Type B pancreatic cell (in vitro differentiated cells): Measurements from ENCODE around the gene HSD17B13. TPM values are rescaled to one million over a fixed set of nuclear protein-coding genes. Genes with fewer than 3 reads are reported as not detected.
"Not testable (repeated sequence)": the region's sequence is repeated elsewhere in the genome, so short reads cannot be mapped to it uniquely, and the experiment has no call there.

Source experiments
- DNase-seq: peaks from one replicate; pipeline ENCODE4 v3.0.0; 2021; ENCODE audit warnings: mixed read lengths; ENCODE audit not compliant: unreplicated experiment; ENCODE audit errors: extremely low spot score
- H3K27ac Mint-ChIP-seq: 2 replicates; pipeline ENCODE4 v1.8.0; 2021; ENCODE audit warnings: mild to moderate bottlenecking, mixed read lengths
- H3K27me3 Mint-ChIP-seq: 2 replicates; pipeline ENCODE4 v1.8.0; 2021; ENCODE audit warnings: mixed read lengths
- H3K36me3 Mint-ChIP-seq: 2 replicates; pipeline ENCODE4 v1.8.0; 2021; ENCODE audit warnings: mixed read lengths
- H3K4me1 Mint-ChIP-seq: one replicate; pipeline ENCODE4 v1.8.0; 2021; ENCODE audit warnings: mixed read lengths; ENCODE audit not compliant: unreplicated experiment
- H3K4me3 Mint-ChIP-seq: 2 replicates; pipeline ENCODE4 v1.8.0; 2021; ENCODE audit warnings: mild to moderate bottlenecking, mixed read lengths
- H3K9me3 Mint-ChIP-seq: 2 replicates; pipeline ENCODE4 v1.8.0; 2021; ENCODE audit warnings: mixed read lengths
- total RNA-seq: library from RNA; stranded (reverse); gene quantifications from 2 replicates; pipeline ENCODE4 v1.2.1, GENCODE V29; 2021; ENCODE audit warnings: low replicate concordance
- TF ChIP-seq, protein P1 (sequence below): fragments of 200-600 bp; sonication (generic); conservative IDR thresholded peaks from 2 replicates; pipeline ENCODE4 v1.5.0; 2021; ENCODE audit warnings: antibody characterized with exemption, mild to moderate bottlenecking

The HSD17B13 gene
- total RNA-seq, 1 donor from 2014 or later, result 0.17 TPM

DNA sequence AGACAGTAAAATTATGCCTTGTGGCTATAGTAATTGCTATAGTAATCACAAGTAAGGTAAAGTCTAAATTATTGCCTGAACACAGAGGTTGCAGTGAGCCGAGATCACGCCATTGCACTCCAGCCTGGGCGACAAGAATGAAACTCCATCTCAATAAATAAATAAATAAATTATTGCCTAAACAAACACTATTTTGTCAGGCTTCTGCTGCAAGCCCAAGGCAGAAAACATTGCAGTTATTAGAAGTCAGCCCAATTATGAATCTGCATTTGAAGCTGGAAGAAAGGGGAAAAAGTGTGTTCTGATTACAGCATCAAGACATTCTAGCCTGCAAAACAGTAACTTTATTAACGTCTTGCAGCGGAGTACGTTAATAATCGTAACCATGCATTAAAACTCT lies 17.1 kb downstream of the HSD17B13 start:
- no peak for DNase-seq
- Mint-ChIP-seq H3K4me3 (no peak overlapping the region), H3K9me3 (no peaks in the 10 kb centered on the region), H3K27me3 (no peaks in the 10 kb centered on the region), H3K36me3 (no peaks in the 10 kb centered on the region), H3K27ac (no peak overlapping the region), H3K4me1 (peaks cover 23% of the 10 kb centered on the region)
- TF ChIP-seq, protein P1, sequence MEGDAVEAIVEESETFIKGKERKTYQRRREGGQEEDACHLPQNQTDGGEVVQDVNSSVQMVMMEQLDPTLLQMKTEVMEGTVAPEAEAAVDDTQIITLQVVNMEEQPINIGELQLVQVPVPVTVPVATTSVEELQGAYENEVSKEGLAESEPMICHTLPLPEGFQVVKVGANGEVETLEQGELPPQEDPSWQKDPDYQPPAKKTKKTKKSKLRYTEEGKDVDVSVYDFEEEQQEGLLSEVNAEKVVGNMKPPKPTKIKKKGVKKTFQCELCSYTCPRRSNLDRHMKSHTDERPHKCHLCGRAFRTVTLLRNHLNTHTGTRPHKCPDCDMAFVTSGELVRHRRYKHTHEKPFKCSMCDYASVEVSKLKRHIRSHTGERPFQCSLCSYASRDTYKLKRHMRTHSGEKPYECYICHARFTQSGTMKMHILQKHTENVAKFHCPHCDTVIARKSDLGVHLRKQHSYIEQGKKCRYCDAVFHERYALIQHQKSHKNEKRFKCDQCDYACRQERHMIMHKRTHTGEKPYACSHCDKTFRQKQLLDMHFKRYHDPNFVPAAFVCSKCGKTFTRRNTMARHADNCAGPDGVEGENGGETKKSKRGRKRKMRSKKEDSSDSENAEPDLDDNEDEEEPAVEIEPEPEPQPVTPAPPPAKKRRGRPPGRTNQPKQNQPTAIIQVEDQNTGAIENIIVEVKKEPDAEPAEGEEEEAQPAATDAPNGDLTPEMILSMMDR, result no peak

DNA sequence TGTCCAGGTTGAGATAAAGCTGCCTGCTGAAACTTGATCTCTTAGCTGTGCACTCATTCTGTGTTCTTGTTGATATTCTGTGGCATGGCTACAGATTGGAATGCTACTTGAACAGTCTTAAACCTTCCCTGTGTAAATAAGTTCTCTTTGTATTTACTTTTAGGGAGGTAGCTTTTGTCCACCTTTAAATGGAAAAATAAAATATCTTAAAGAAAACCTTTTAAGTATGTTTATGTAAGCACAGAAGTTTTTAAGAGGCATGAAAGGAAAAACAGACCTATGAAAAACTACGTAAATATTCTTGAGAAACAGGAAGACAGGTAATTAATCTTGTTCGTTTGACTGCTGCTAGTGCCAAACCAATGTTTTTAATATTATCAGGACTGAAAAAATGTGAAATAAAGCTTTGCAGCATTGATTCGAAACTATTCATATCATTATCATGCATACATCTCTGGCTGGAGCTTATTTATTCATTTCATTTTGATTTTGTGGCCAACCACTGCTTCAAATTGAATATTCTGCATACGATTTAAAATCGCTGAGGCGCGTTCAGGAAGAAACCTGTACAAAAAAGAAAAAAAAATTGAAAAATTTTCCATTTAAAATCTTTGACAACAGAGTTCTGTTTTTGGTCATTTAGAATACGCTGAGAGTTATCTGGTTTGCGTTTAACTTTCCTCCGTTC lies 17.8 kb downstream of the HSD17B13 start:
- no peak for DNase-seq
- Mint-ChIP-seq H3K27me3 (no peaks in the 10 kb centered on the region), H3K4me3 (no peak overlapping the region), H3K36me3 (no peaks in the 10 kb centered on the region), H3K27ac (no peak overlapping the region), H3K9me3 (no peaks in the 10 kb centered on the region), H3K4me1 (peaks cover 23% of the 10 kb centered on the region)
- TF ChIP-seq, protein P1, result no peak

DNA sequence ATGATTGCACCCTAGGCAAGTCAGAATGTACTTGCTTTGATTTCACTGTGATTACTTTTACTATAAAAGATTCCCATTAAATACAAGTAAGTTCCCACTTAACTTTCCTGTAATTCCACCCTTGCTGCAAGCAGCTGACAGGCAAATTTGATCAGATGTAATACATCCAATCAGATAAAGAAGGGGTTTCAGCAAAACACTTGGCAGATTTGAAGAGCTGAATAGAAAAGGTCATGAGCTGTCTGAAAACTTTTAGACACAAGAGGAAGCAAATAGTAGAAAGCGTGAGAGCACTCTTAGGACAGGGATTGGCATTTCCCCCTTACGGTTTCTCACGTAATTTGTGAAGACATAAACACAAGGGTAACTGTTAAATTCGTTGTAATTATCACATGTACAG lies 22.8 kb downstream of the HSD17B13 start:
- Mint-ChIP-seq H3K4me1 (peaks cover 17% of the 10 kb centered on the region), H3K9me3 (peaks cover 6% of the 10 kb centered on the region), H3K27ac (no peak overlapping the region), H3K36me3 (no peaks in the 10 kb centered on the region), H3K4me3 (no peak overlapping the region), H3K27me3 (no peaks in the 10 kb centered on the region)
- DNase-seq, result no peak
- TF ChIP-seq, protein P1, result no peak

DNA sequence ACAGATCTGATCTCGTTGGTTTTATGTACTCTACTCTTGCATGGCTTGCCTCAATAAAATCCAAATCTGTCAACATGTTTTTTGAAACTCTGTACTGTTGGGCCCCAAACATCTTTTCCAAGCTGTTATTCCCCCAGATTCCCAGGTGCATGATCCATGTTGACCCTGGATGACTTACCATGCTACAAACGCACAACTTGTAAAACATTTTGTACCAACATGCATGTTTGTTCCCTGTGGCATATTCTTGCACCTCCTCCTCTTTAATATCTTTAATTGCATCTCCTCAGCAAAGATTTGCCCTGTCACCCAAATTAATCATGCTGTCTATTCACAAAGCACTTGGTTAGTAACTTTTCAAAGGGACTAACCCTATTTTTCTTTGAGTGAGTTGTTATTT lies 24.3 kb downstream of the HSD17B13 start:
- Mint-ChIP-seq H3K4me3 (no peak overlapping the region), H3K4me1 (peaks cover 6% of the 10 kb centered on the region), H3K36me3 (no peaks in the 10 kb centered on the region), H3K27ac (no peak overlapping the region), H3K9me3 (peaks cover 12% of the 10 kb centered on the region), H3K27me3 (no peaks in the 10 kb centered on the region)
- DNase-seq, result no peak
- TF ChIP-seq, protein P1, result no peak

DNA sequence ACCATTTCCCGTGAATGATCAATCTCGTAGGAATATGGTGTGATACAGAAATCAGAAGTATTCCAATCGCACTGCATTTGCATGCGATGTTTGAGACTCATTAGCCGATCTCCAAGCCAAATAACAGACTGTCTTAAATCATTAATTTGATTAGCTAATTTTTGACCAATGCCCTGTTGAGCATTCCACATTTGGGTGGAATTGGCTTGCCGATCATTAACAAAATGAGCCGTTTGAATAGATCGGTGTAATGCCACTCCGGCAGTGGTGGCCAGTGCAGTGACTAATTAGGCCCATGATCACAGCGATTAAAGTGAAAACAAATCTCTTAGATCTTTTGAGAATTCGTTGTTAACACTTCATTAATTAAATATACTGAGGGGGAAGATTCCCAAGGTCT lies 27.8 kb downstream of the HSD17B13 start:
- DNase-seq, H3K4me3 Mint-ChIP-seq, H3K27me3 Mint-ChIP-seq, H3K4me1 Mint-ChIP-seq, H3K27ac Mint-ChIP-seq, H3K36me3 Mint-ChIP-seq: not testable (repeated sequence)
- peaks cover 12% of the 10 kb centered on the region for H3K9me3 Mint-ChIP-seq

DNA sequence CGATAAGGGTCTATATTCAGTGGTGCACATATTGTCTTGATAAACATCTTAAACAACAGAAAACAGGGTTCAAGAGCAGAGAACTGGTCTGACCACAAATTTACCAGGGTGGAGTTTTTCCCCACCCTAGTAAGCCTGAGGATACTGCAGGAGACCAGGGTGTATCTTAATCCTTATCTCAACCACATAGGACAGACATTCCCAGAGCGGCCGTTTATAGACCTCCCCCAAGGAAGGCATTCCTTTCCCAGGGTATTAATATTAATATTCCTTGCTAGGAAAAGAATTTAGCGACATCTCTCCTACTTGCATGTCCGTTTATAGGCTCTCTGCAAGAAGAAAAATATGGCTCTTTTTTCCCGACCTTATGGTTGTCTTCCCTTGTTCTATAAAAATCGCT lies 28.8 kb downstream of the HSD17B13 start:
- not testable (repeated sequence) for H3K27me3 Mint-ChIP-seq, H3K4me3 Mint-ChIP-seq, H3K4me1 Mint-ChIP-seq, H3K27ac Mint-ChIP-seq, H3K36me3 Mint-ChIP-seq, DNase-seq
- peaks cover 12% of the 10 kb centered on the region for H3K9me3 Mint-ChIP-seq

DNA sequence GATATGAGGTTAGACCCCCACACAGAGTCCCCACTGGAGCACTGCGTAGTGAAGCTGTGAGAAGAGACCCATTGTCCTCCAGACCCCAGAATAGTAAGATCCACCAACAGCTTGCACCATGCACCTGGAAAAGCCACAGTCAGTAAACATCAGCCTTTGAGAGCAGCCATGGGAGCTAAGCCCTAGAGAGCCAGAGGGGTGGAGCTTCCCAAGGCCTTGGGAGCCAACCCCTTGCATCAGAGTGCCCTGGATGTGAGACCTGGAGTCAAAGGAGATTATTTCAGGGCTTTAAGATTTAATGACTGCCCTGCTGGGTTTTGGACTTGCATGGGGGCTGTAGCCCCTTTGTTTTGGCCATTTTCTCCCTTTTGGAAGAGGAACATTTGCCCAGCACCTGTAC lies 35.7 kb downstream of the HSD17B13 start:
- Mint-ChIP-seq H3K4me3 (no peak overlapping the region), H3K9me3 (peaks cover 11% of the 10 kb centered on the region), H3K4me1 (no peaks in the 10 kb centered on the region), H3K27me3 (no peaks in the 10 kb centered on the region), H3K27ac (no peak overlapping the region), H3K36me3 (no peaks in the 10 kb centered on the region)
- TF ChIP-seq, protein P1, result no peak
- no peak for DNase-seq

DNA sequence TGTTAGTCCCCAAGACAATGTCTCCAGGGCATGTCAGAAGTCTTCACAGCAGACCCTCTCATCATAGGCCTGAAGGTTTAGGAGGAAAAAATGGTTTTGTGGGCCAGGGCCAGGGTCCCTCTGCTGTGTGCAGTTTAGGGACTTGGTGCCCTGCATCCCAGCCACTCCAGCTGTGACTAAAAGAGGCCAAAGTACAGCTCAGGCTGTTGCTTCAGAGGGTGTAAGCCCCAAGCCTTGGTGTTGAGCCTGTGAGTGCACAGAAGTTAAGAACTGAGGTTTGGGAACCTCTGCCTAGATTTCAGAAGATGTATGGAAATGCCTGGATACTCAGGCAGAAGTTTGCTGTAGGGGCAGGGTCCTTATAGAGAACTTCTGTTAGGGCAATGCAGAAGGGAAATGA lies 38.4 kb downstream of the HSD17B13 start:
- H3K4me1 Mint-ChIP-seq, H3K36me3 Mint-ChIP-seq, H3K27ac Mint-ChIP-seq, DNase-seq, H3K4me3 Mint-ChIP-seq, H3K27me3 Mint-ChIP-seq: not testable (repeated sequence)
- peaks cover 11% of the 10 kb centered on the region for H3K9me3 Mint-ChIP-seq
